Endothelial cell of umbilical vein (primary cell): ENCODE results near the gene PTPRD. TPM values are rescaled to one million over a fixed set of nuclear protein-coding genes. Genes with fewer than 3 reads are reported as not detected.

Experiments
- BruUV-seq: library from RNA; stranded (reverse); fragments of 400-500 nt; replicated peaks from 2 replicates; lab custom pipeline; 2021; lab: Mats Ljungman, UMichigan
- CTCF ChIA-PET: fragments of 300-600, 350-600 bp; sonication (Branson Sonifier 250); formaldehyde crosslinking; loops from one replicate; lab custom pipeline; 2021; ENCODE audit warnings: antibody characterized with exemption, inconsistent platforms; lab: Charles Lee
- POLR2A ChIA-PET: fragments of 300-600, 350-600 bp; sonication (Branson Sonifier 250); formaldehyde crosslinking; loops from one replicate; lab custom pipeline; 2021; ENCODE audit warnings: antibody characterized with exemption, inconsistent platforms; lab: Charles Lee
- DNase-seq: peaks from one replicate; pipeline ENCODE4 v3.0.0-alpha.2; 2011; ENCODE audit warnings: low read depth, low spot score
- FAIRE-seq: peaks from 2 replicates; lab custom pipeline; 2011; peaks lifted over from hg19 to GRCh38; lab: Jason Lieb, UNC
- H2AFZ ChIP-seq: 2 replicates; pipeline ENCODE4 v1.6.0; 2012; ENCODE audit warnings: low read depth, low read length, control low read depth, inconsistent platforms
- H3K27ac ChIP-seq: 2 replicates; pipeline ENCODE4 v1.5.1; 2011; ENCODE audit warnings: low read depth, mild to moderate bottlenecking, control low read depth, low read length, moderate library complexity; ENCODE audit not compliant: insufficient read depth
- H3K27me3 ChIP-seq, 2 experiments: 2 replicates each; pipeline versions ENCODE4 v1.6.0 to v1.6.1; 2011; ENCODE audit warnings: low read length in 2 of 2, mixed read lengths in 1 of 2; ENCODE audit not compliant: control insufficient read depth in 2 of 2, insufficient read depth in 2 of 2
- H3K36me3 ChIP-seq, 2 experiments: 2 replicates in 1 of 2; 3 replicates in 1 of 2; pipeline ENCODE4 v1.5.1; 2011; ENCODE audit warnings: low read length in 2 of 2, mild to moderate bottlenecking in 1 of 2, moderate library complexity in 1 of 2; ENCODE audit not compliant: control insufficient read depth in 2 of 2, insufficient read depth in 2 of 2; ENCODE audit errors: extremely low read depth in 1 of 2
- H3K4me1 ChIP-seq: 3 replicates; pipeline ENCODE4 v1.5.1; 2011; ENCODE audit warnings: mild to moderate bottlenecking, low read length; ENCODE audit not compliant: control insufficient read depth, insufficient read depth; ENCODE audit errors: extremely low read depth
- H3K4me2 ChIP-seq: 2 replicates; pipeline ENCODE4 v1.6.1; 2011; ENCODE audit warnings: low read length, control low read depth, mixed read lengths; ENCODE audit not compliant: insufficient read depth
- H3K4me3 ChIP-seq, 3 experiments: fragments of 200-600 bp in 1 of 3; sonication (generic), shearing (Covaris generic) in 1 of 3; replicated peaks in 1 of 3; 2 replicates each; pipeline ENCODE4 v1.5.1; 2011 to 2016; ENCODE audit warnings: control low read depth in 3 of 3, low read length in 3 of 3, mild to moderate bottlenecking in 2 of 3, inconsistent platforms in 1 of 3, low read depth in 1 of 3, moderate library complexity in 1 of 3; ENCODE audit not compliant: insufficient read depth in 1 of 3
- H3K79me2 ChIP-seq: 2 replicates; pipeline ENCODE4 v1.6.0; 2012; ENCODE audit warnings: low read length, inconsistent platforms; ENCODE audit not compliant: control insufficient read depth, insufficient read depth
- H3K9ac ChIP-seq: replicated peaks from 2 replicates; pipeline ENCODE3; 2011; ENCODE audit warnings: low read length, control low read depth; ENCODE audit not compliant: insufficient read depth; ENCODE audit errors: extremely low read depth
- H3K9me1 ChIP-seq: replicated peaks from 3 replicates; pipeline ENCODE4 v1.6.0; 2011; ENCODE audit warnings: mild to moderate bottlenecking, low read length; ENCODE audit not compliant: control insufficient read depth, insufficient read depth; ENCODE audit errors: extremely low read depth
- H3K9me3 ChIP-seq: replicated peaks from 2 replicates; pipeline ENCODE4 v1.5.1; 2012; ENCODE audit warnings: low read length, inconsistent platforms; ENCODE audit not compliant: control insufficient read depth, insufficient read depth
- H4K20me1 ChIP-seq: replicated peaks from 2 replicates; pipeline ENCODE3; 2011; ENCODE audit warnings: mild to moderate bottlenecking, low read length; ENCODE audit not compliant: control insufficient read depth, insufficient read depth; ENCODE audit errors: extremely low read depth
- EZH2 ChIP-seq: IDR thresholded peaks from 2 replicates; pipeline ENCODE4 v1.6.1; 2012; ENCODE audit warnings: borderline replicate concordance, low read depth, mild to moderate bottlenecking, moderate library complexity, low read length, inconsistent platforms; ENCODE audit not compliant: severe bottlenecking
- FOS ChIP-seq: IDR thresholded peaks from 2 replicates; pipeline ENCODE4 v1.6.1; 2011; ENCODE audit warnings: mild to moderate bottlenecking, low read length, moderate library complexity, borderline replicate concordance; ENCODE audit not compliant: insufficient read depth
- GATA2 ChIP-seq: IDR thresholded peaks from 2 replicates; pipeline ENCODE4 v1.7.0; 2011; ENCODE audit warnings: low read depth, mild to moderate bottlenecking, moderate library complexity, mixed read lengths, low read length; ENCODE audit not compliant: insufficient read length, insufficient read depth
- JUN ChIP-seq: IDR thresholded peaks from 2 replicates; pipeline ENCODE4 v1.6.1; 2011; ENCODE audit warnings: borderline replicate concordance, low read depth; ENCODE audit not compliant: insufficient read length, insufficient read depth
- MYC ChIP-seq: IDR thresholded peaks from one replicate; pipeline ENCODE4 v1.6.1; 2011; ENCODE audit warnings: mild to moderate bottlenecking, low read depth, low read length
- POLR2A ChIP-seq: IDR thresholded peaks from 2 replicates; pipeline ENCODE4 v1.6.1; 2012; ENCODE audit warnings: low read depth, mild to moderate bottlenecking, control low read depth, low read length
- POLR2AphosphoS5 ChIP-seq: IDR thresholded peaks from 2 replicates; pipeline ENCODE4 v1.6.1; 2012; ENCODE audit warnings: low read depth, mild to moderate bottlenecking, control low read depth, low read length, moderate library complexity; ENCODE audit not compliant: insufficient read depth
- dilution Hi-C: fragments of 300-500 bp; cut with MboI; formaldehyde crosslinking; loops from one replicate; pipeline ENCODE4 v1.15.0; 2019; ENCODE audit warnings: low sequenced_read_pairs; ENCODE audit not compliant: extremely low pct_ligation_motif_present
- intact Hi-C: fragments of 100-400 bp; cut with micrococcal nuclease; formaldehyde crosslinking; loops from one replicate; pipeline ENCODE4 v1.10.0; 2022
- polyA plus RNA-seq, 4 experiments: library from polyadenylated mRNA; depleted of rRNA in 3 of 4; stranded (reverse) in 3 of 4; unstranded in 1 of 4; fragments of >200 nt; gene quantifications; 2 replicates each; pipeline versions ENCODE4 v1.2.1 to v1.2.3, GENCODE V29; 2011 to 2012; ENCODE audit warnings: missing spikeins in 1 of 4
- total RNA-seq: library from RNA; stranded (reverse); gene quantifications from 2 replicates; pipeline ENCODE4 v1.2.3, GENCODE V29; 2021
- TF ChIP-seq, protein P1 (sequence below), 2 donors: IDR thresholded peaks; 1 replicate in 1 of 2; 2 replicates in 1 of 2; pipeline ENCODE4 v1.5.1; 2011; ENCODE audit warnings: low read length in 2 of 2, mild to moderate bottlenecking in 2 of 2, moderate library complexity in 2 of 2, control low read depth in 1 of 2, inconsistent platforms in 1 of 2, low read depth in 1 of 2; ENCODE audit not compliant: insufficient read depth in 1 of 2; ENCODE audit errors: extremely low read depth in 1 of 2
- TF ChIP-seq, protein P2 (sequence below): IDR thresholded peaks from 2 replicates; pipeline ENCODE4 v1.6.1; 2011; ENCODE audit not compliant: insufficient read depth, insufficient read length

The PTPRD gene
- total and polyA plus RNA-seq, 2 donors (not counting 3 experiments of a cell fraction or from before 2014, with no cell fraction given): 5.5 to 5.7 TPM

DNA sequence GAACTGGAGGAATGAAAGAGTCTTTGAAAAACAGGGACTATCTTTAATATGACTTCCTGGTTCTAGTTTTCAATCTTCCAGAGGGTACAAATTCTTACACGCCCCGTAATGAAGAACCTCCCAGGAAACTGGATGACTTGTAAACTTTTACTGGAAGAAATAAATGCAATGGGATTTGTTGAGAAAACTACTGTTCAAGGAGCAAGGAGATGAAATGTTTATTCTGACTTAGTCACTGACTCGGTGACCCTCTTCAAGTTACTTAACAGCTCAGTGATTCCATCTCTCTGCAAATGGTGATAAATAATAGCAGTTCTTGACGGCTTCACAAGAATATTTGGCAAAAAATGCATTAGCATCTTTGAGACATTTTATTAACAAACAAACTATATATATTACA lies 858.6 kb downstream of the PTPRD start:
- Histone ChIP-seq H2AFZ (no peak overlapping the region), H3K36me3 (no peaks in the 10 kb centered on the region), H3K27ac (no peak overlapping the region), H3K4me2 (no peak overlapping the region), H3K9me3 (no peaks in the 10 kb centered on the region), H3K4me1 (peaks cover 13% of the 10 kb centered on the region), H3K4me3 (no peak overlapping the region), H4K20me1 (no peaks in the 10 kb centered on the region), H3K9ac (no peak overlapping the region), H3K27me3 (no peaks in the 10 kb centered on the region), H3K79me2 (no peaks in the 10 kb centered on the region), H3K9me1 (no peaks in the 10 kb centered on the region)
- FAIRE-seq (no peak), DNase-seq (no peak)
- TF ChIP-seq JUN: no peak
- TF ChIP-seq POLR2AphosphoS5: no peak
- TF ChIP-seq FOS: no peak
- TF ChIP-seq, protein P1, sequence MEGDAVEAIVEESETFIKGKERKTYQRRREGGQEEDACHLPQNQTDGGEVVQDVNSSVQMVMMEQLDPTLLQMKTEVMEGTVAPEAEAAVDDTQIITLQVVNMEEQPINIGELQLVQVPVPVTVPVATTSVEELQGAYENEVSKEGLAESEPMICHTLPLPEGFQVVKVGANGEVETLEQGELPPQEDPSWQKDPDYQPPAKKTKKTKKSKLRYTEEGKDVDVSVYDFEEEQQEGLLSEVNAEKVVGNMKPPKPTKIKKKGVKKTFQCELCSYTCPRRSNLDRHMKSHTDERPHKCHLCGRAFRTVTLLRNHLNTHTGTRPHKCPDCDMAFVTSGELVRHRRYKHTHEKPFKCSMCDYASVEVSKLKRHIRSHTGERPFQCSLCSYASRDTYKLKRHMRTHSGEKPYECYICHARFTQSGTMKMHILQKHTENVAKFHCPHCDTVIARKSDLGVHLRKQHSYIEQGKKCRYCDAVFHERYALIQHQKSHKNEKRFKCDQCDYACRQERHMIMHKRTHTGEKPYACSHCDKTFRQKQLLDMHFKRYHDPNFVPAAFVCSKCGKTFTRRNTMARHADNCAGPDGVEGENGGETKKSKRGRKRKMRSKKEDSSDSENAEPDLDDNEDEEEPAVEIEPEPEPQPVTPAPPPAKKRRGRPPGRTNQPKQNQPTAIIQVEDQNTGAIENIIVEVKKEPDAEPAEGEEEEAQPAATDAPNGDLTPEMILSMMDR (IDR thresholded peaks at IDR 0.05; ENCODE audit: extremely low read depth in 1 of 2, insufficient read depth in 1 of 2, low read depth in 1 of 2, low read length in 2 of 2): no peak
- TF ChIP-seq POLR2A: no peak
- TF ChIP-seq EZH2: no peak
- TF ChIP-seq GATA2: no peak
- TF ChIP-seq, protein P2, sequence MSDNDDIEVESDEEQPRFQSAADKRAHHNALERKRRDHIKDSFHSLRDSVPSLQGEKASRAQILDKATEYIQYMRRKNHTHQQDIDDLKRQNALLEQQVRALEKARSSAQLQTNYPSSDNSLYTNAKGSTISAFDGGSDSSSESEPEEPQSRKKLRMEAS: no peak
- TF ChIP-seq MYC: no peak
- dilution Hi-C loops (no loop called here), intact Hi-C loops (no loop called here)
- CTCF ChIA-PET: interaction anchor here (1.6 to 2.0 kb wide), 2 partner anchors 14 to 38 kb away, joined by 4 to 5 read pairs; no protein-coding TSS in a partner anchor
- POLR2A ChIA-PET: no interaction called here
- no TSS peak for BruUV-seq
